Parathyroid adenoma (tissue), 2 donors: ENCODE results near the gene TADA2B.

Source experiments
- H2AFZ ChIP-seq: fragments of 300-600 bp; sonication (generic); one replicate; pipeline ENCODE4 v1.7.0; 2017; ENCODE audit warnings: antibody characterized with exemption, mild to moderate bottlenecking
- H3K27ac ChIP-seq: fragments of 300-600 bp; sonication (generic); one replicate; pipeline ENCODE4 v1.7.0; 2017
- H3K27me3 ChIP-seq: fragments of 300-600 bp; sonication (generic); one replicate; pipeline ENCODE4 v1.7.0; 2017; ENCODE audit warnings: low read length; ENCODE audit not compliant: control insufficient read depth, insufficient read depth
- H3K36me3 ChIP-seq: fragments of 300-600 bp; sonication (generic); one replicate; pipeline ENCODE4 v1.7.0; 2017; ENCODE audit warnings: low read length; ENCODE audit not compliant: control insufficient read depth, insufficient read depth
- H3K4me1 ChIP-seq: fragments of 300-600 bp; sonication (generic); one replicate; pipeline ENCODE4 v1.7.0; 2017; ENCODE audit warnings: control low read depth
- H3K4me2 ChIP-seq: fragments of 300-600 bp; sonication (generic); one replicate; pipeline ENCODE4 v1.7.0; 2017; ENCODE audit warnings: low read length
- H3K4me3 ChIP-seq: fragments of 300-600 bp; sonication (generic); one replicate; pipeline ENCODE4 v1.7.0; 2017; ENCODE audit warnings: low read depth, low read length
- H3K79me2 ChIP-seq: fragments of 300-600 bp; sonication (generic); one replicate; pipeline ENCODE4 v1.7.0; 2017; ENCODE audit warnings: control low read depth
- H3K9ac ChIP-seq: fragments of 300-600 bp; sonication (generic); one replicate; pipeline ENCODE4 v1.7.0; 2017; ENCODE audit warnings: mild to moderate bottlenecking
- H3K9me3 ChIP-seq: fragments of 300-600 bp; sonication (generic); one replicate; pipeline ENCODE4 v1.7.0; 2017; ENCODE audit warnings: low read length; ENCODE audit not compliant: control insufficient read depth
- TF ChIP-seq, protein P1 (sequence below): fragments of 300-600 bp; sonication (generic); IDR thresholded peaks from one replicate; pipeline ENCODE4 v1.7.0; 2017; ENCODE audit warnings: antibody characterized with exemption, mild to moderate bottlenecking
- donor health status: primary hyperparathyroidism.

TADA2B gene

DNA sequence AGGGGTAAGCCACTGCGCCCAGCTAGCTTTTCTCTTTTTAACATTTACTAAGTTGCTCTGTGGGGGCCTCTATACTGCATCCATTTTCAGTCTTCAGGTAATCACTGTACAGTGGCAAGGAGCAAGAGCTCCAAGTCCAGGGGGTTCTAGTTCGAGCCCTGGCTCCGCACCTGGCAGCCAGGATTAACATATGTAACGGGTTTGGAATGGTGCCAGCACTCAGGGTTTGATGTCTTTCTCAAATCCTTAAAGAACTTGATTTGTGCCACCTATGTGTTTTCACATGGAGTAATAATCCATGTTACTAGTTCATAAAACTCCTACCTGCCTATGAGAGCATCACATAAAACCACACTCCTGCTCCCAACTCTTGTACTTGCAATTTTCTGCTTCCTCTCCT lies 20.2 kb downstream of the TADA2B start:
- Histone ChIP-seq H3K4me2 (no peak overlapping the region), H3K27ac (no peak overlapping the region), H3K9ac (no peak overlapping the region), H3K9me3 (no peaks in the 10 kb centered on the region), H2AFZ (no peak overlapping the region), H3K4me1 (no peaks in the 10 kb centered on the region), H3K4me3 (no peak overlapping the region), H3K27me3 (no peaks in the 10 kb centered on the region), H3K36me3 (no peaks in the 10 kb centered on the region), H3K79me2 (peaks cover 12% of the 10 kb centered on the region)
- TF ChIP-seq, protein P1, sequence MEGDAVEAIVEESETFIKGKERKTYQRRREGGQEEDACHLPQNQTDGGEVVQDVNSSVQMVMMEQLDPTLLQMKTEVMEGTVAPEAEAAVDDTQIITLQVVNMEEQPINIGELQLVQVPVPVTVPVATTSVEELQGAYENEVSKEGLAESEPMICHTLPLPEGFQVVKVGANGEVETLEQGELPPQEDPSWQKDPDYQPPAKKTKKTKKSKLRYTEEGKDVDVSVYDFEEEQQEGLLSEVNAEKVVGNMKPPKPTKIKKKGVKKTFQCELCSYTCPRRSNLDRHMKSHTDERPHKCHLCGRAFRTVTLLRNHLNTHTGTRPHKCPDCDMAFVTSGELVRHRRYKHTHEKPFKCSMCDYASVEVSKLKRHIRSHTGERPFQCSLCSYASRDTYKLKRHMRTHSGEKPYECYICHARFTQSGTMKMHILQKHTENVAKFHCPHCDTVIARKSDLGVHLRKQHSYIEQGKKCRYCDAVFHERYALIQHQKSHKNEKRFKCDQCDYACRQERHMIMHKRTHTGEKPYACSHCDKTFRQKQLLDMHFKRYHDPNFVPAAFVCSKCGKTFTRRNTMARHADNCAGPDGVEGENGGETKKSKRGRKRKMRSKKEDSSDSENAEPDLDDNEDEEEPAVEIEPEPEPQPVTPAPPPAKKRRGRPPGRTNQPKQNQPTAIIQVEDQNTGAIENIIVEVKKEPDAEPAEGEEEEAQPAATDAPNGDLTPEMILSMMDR = no peak

DNA sequence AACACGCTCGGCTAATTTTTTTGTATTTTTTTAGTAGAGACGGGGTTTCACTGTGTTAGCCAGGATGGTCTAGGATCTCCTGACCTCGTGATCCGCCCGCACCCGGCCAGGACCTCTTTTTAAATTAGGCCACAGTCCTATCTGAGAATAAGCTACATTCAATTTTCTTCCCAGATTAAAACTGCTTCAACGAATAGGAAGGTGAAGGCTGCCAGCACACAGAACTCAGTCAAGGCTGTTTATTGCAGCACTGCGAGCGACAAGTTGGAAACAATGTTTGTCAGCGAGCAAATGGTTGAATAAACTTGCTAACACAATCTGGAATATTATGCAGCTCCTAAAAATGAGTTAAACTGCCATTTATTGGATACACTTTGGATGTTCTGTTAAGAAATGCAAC lies 22.8 kb downstream of the TADA2B start:
- Histone ChIP-seq H3K36me3 (no peaks in the 10 kb centered on the region), H3K27ac (no peak overlapping the region), H3K79me2 (peaks cover 12% of the 10 kb centered on the region), H3K27me3 (no peaks in the 10 kb centered on the region), H3K4me2 (peak overlapping the region; percentile 74), H2AFZ (no peak overlapping the region), H3K9me3 (no peaks in the 10 kb centered on the region), H3K4me1 (no peaks in the 10 kb centered on the region), H3K4me3 (no peak overlapping the region), H3K9ac (no peak overlapping the region)
- TF ChIP-seq, protein P1 = no peak

DNA sequence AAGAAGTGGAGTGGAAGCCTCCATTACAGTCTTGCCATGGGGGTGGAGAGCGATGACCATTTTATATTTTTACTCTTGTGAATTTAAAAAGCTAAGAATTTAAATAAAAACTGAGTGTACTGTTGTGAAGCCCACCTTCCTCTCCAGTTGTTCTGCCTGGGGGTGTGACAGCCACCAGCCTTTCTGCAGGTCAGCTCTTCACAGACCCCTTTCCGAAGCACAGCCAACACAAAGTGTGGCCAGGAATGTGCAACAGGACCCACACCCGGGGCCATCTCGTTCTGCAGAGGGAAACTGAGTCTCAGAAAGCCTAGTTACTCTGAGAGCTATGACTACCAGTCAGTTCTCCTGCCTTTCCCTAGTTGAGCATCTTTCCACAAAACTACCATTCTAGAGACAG lies 23.3 kb downstream of the TADA2B start:
- Histone ChIP-seq H3K9me3 (no peaks in the 10 kb centered on the region), H3K4me2 (peak overlapping the region; percentile 74), H3K27me3 (no peaks in the 10 kb centered on the region), H3K4me3 (peak overlapping the region; percentile 86), H2AFZ (no peak overlapping the region), H3K36me3 (no peaks in the 10 kb centered on the region), H3K9ac (no peak overlapping the region), H3K27ac (no peak overlapping the region), H3K4me1 (no peaks in the 10 kb centered on the region), H3K79me2 (peaks cover 12% of the 10 kb centered on the region)
- TF ChIP-seq, protein P1 = no peak

DNA sequence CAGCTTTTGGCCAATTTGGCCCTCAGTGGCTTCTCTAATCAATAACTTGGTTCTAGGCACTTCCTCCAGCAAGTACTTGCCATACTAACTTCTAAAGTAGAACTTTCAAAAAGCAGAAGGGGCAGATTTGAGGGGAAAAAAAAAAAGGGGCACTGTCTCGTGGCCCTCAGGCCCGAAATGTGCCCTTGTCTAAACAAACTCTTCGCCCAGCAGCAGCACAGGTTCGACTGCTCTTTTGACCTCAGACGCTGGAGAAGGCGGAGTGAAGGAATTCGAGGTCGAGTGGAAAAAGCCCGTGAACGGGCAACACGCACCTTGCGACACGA lies 23.9 kb downstream of the TADA2B start:
- Histone ChIP-seq H3K9me3 (no peaks in the 10 kb centered on the region), H3K4me1 (no peaks in the 10 kb centered on the region), H3K27ac (peak overlapping the region; percentile 79), H3K4me2 (peak overlapping the region; percentile 74), H3K4me3 (peak overlapping the region; percentile 86), H3K27me3 (no peaks in the 10 kb centered on the region), H3K79me2 (peaks cover 12% of the 10 kb centered on the region), H2AFZ (no peak overlapping the region), H3K9ac (peak overlapping the region; percentile 13), H3K36me3 (no peaks in the 10 kb centered on the region)
- TF ChIP-seq, protein P1 = no peak

DNA sequence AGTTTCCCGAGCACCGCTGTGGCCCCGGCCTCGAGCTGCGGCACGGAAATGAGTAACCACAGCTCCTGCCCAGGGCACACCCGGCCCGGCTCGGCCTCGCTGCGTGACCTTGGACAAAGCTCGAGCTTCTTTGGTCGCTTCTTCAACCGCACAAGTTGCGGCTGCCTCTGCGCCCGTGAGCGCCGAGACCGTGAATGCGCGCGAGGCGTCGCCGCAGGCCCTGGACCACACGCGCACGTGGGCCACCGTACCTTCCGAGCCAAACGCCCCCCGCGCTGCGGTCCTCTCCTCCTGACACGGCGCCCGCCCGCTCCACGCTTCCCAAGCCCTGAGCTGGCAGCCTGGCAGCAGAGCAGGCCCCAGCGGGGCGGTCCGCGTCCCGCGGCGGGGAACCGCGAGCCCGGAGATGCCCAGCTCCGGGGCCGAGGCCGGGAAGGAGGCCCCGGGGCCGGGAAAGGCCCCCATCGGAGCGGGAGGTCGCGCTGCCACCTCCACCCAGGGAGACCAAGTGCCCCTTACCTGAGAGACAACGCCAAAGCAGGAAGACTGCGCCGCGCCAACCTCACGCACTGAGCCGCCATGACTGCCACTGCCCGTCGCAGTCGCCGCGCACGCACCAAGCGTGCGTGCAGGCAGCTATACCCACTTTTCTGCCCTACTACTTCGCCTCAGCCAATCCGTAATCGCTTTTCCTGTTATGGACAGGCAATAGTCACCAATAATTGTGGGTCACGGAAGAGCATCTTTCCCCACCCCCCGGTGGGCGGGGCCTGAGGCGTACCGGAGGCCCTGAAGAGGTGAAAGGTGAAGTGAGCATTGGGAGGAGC lies 24.5 kb downstream of the TADA2B start, which contains the start of gene GRPEL1:
GRPEL1 (minus strand) TSS at position 613 of the 827 bp plus-strand sequence; CDS start at position 581, 32 bp downstream.
- peak within 1 kb of the TSS; percentile 79 for H3K27ac ChIP-seq
- H3K9ac ChIP-seq = peak within 1 kb of the TSS; percentile 13
- H3K36me3 ChIP-seq = no peaks in the 10 kb centered on the region
- H3K4me2 ChIP-seq = peak within 1 kb of the TSS; percentile 96
- no peaks in the 10 kb centered on the region for H3K9me3 ChIP-seq
- no peaks in the 10 kb centered on the region for H3K4me1 ChIP-seq
- H3K27me3 ChIP-seq = no peaks in the 10 kb centered on the region
- H2AFZ ChIP-seq = peak within 1 kb of the TSS; percentile 87
- peaks cover 12% of the 10 kb centered on the region for H3K79me2 ChIP-seq
- TF ChIP-seq, protein P1 = no peak
- peak within 1 kb of the TSS; percentile 86 for H3K4me3 ChIP-seq
